Measurements from ENCODE around the gene MYOF. TPM values are rescaled to one million over a fixed set of nuclear protein-coding genes. Genes with fewer than 3 reads are reported as not detected.

The MYOF gene
- total and polyA plus RNA-seq, 10 of the 15 experiments (the other 5 are each of a cell fraction or from before 2014, with no cell fraction given), result 0.02 to 0.59 (median 0.17) TPM

- intact Hi-C loops (cut with micrococcal nuclease; ENCODE audit: unreplicated experiment) (no loop called here), in situ Hi-C loops (cut with MboI) (no loop called here)
- no peaks in the 10 kb centered on the region for H3K27me3 ChIP-seq (replicated peaks in 1 of 2; ENCODE audit: control insufficient read depth in 2 of 2, insufficient read depth in 2 of 2, low read length in 1 of 2)
- FAIRE-seq (no peak), DNase-seq (ENCODE audit: low read depth, low spot score) (no peak), ATAC-seq (no peak)
- CTCF ChIA-PET, result interaction anchor here (1.1 to 3.2 kb wide), 4 partner anchors 8 to 97 kb away, joined by 5 to 16 read pairs (median 7); partner anchors contain the start of gene MYOF
- BruUV-seq (replicated peaks), result no TSS peak
- no peaks in the 10 kb centered on the region for H3K36me3 ChIP-seq (ENCODE audit: control insufficient read depth in 2 of 2, insufficient read depth in 2 of 2, low read length in 1 of 2)
- H3K9me3 ChIP-seq (replicated peaks; ENCODE audit: control insufficient read depth, insufficient read depth, low read length), result no peaks in the 10 kb centered on the region
- no peak overlapping the region for H3K4me3 ChIP-seq
- no peaks in the 10 kb centered on the region for H3K4me1 ChIP-seq (ENCODE audit: control insufficient read depth, insufficient read depth, low read length)
- RAD21 ChIA-PET (ENCODE audit: unreplicated experiment), result interaction anchor here (1.4 kb wide), 1 partner anchor 9 kb away, joined by 3 read pairs; no protein-coding TSS in a partner anchor
- H3K79me2 ChIP-seq (ENCODE audit: control insufficient read depth, insufficient read depth, low read length), result no peaks in the 10 kb centered on the region
- H3K4me2 ChIP-seq (ENCODE audit: control insufficient read depth, insufficient read depth), result no peak overlapping the region
- whole genome bisulfite sequencing (ENCODE audit: insufficient coverage, insufficient replicate concordance, low lambda C conversion rate, missing lambda C conversion rate), result 37% methylated on average over 7 of the region's 7 CpGs
- TF ChIP-seq SUZ12 (IDR thresholded peaks at IDR 0.05; ENCODE audit: unreplicated experiment), result no peak
- TF ChIP-seq ZNF274 (IDR thresholded peaks at IDR 0.05; ENCODE audit: insufficient read depth, insufficient read length), result no peak
- TF ChIP-seq BHLHE40 (IDR thresholded peaks at IDR 0.05; ENCODE audit: borderline replicate concordance in 1 of 2, low read depth in 2 of 2, low read length in 1 of 2), result no peak
- TF ChIP-seq ZNF622 (IDR thresholded peaks at IDR 0.05), result no peak
- no peak for TF ChIP-seq ATF7 (IDR thresholded peaks at IDR 0.05; ENCODE audit: low read depth)
- no peak for TF ChIP-seq LARP7 (IDR thresholded peaks at IDR 0.05)
- TF ChIP-seq POLR2AphosphoS2 (IDR thresholded peaks at IDR 0.05; ENCODE audit: low read depth, low read length), result no peak
- no peak for TF ChIP-seq IKZF1 (conservative IDR thresholded peaks at IDR 0.05)
- no peaks in the 10 kb centered on the region for H4K20me1 ChIP-seq (ENCODE audit: control insufficient read depth, insufficient read depth)
- H3K9ac ChIP-seq (ENCODE audit: control insufficient read depth, insufficient read depth, low read length), result no peak overlapping the region
- SMC1A ChIA-PET (ENCODE audit: uncharacterized antibody, unreplicated experiment), result interaction anchor here (1.9 kb wide), 1 partner anchor 8 kb away, joined by 4 read pairs; the partner anchor contains the start of gene MYOF
- POLR2A ChIA-PET, result no interaction called here
- H3K27ac ChIP-seq (ENCODE audit: control insufficient read depth, insufficient read depth), result no peak overlapping the region
- H2AFZ ChIP-seq (ENCODE audit: control insufficient read depth, low read depth, low read length), result no peak overlapping the region
Measured at GRCh38 chr10:93473804-93474472, 8.2 kb downstream of the MYOF start.

All from GM12878 (cell line).